SK-N-SH treated with all-trans-retinoic acid at 6 μM for 48 hours (cell line): ENCODE data around the gene SLC17A9.

ENCODE experiments used
- ATAC-seq: fragments of 200-7000 bp; cut with Tn5 transposase; 3 replicates; pipeline ENCODE4 v1.9.1; 2020; ENCODE audit warnings: mild to moderate bottlenecking, moderate library complexity
- ARNTL ChIP-seq: fragments of 450-650 bp; formaldehyde crosslinking; IDR thresholded peaks from 2 replicates; pipeline ENCODE4 v1.5.0; 2020; ENCODE audit warnings: low read depth, mild to moderate bottlenecking, moderate library complexity, borderline replicate concordance
- BACH2 ChIP-seq: fragments of 250-450 bp; sonication (Bioruptor Pico); IDR thresholded peaks from 2 replicates; pipeline ENCODE4 v1.9.0; 2021; ENCODE audit warnings: mild to moderate bottlenecking, borderline replicate concordance
- ESRRG ChIP-seq: fragments of 250-450 bp; sonication (Bioruptor Pico); IDR thresholded peaks from 2 replicates; pipeline ENCODE4 v1.6.1; 2021; ENCODE audit warnings: mild to moderate bottlenecking
- GLIS3 ChIP-seq: fragments of 250-450 bp; sonication (Bioruptor Pico); IDR thresholded peaks from 2 replicates; pipeline ENCODE4 v1.5.0; 2020; ENCODE audit warnings: mild to moderate bottlenecking, moderate library complexity
- ISL1 ChIP-seq: fragments of 250-450 bp; sonication (Bioruptor Pico); IDR thresholded peaks from 2 replicates; pipeline ENCODE4 v2.1.2; 2022; ENCODE audit warnings: mild to moderate bottlenecking, moderate library complexity
- OSR1 ChIP-seq: fragments of 250-450 bp; sonication (Bioruptor Pico); IDR thresholded peaks from 2 replicates; pipeline ENCODE4 v1.8.0; 2022; ENCODE audit warnings: moderate library complexity, mild to moderate bottlenecking, inconsistent platforms
- PPARA ChIP-seq: fragments of 250-450 bp; sonication (Bioruptor Pico); IDR thresholded peaks from 2 replicates; pipeline ENCODE4 v1.5.0; 2020; ENCODE audit warnings: mild to moderate bottlenecking, borderline replicate concordance
- RARB ChIP-seq: fragments of 250-450 bp; sonication (Bioruptor Pico); IDR thresholded peaks from 2 replicates; pipeline ENCODE4 v1.8.0; 2021; ENCODE audit warnings: mild to moderate bottlenecking, moderate library complexity
- SNAI2 ChIP-seq: fragments of 250-450 bp; sonication (Bioruptor Pico); IDR thresholded peaks from 2 replicates; pipeline ENCODE4 v1.5.0; 2020; ENCODE audit warnings: mild to moderate bottlenecking, moderate library complexity
- TCF4 ChIP-seq: fragments of 250-450 bp; sonication (Bioruptor Pico); IDR thresholded peaks from 2 replicates; pipeline ENCODE4 v1.8.0; 2021; ENCODE audit warnings: mild to moderate bottlenecking, moderate library complexity, borderline replicate concordance
- TOX ChIP-seq: fragments of 250-450 bp; sonication (Bioruptor Pico); IDR thresholded peaks from 2 replicates; pipeline ENCODE4 v1.8.0; 2021; ENCODE audit warnings: mild to moderate bottlenecking, moderate library complexity, borderline replicate concordance
- ZC3H10 ChIP-seq: fragments of 250-450 bp; sonication (Bioruptor Pico); IDR thresholded peaks from 2 replicates; pipeline ENCODE4 v1.5.1; 2021; ENCODE audit warnings: mild to moderate bottlenecking, moderate library complexity
- ZFP3 ChIP-seq: fragments of 250-450 bp; sonication (Bioruptor Pico); IDR thresholded peaks from 2 replicates; pipeline ENCODE4 v1.5.0; 2020; ENCODE audit warnings: mild to moderate bottlenecking, moderate library complexity
- ZFP30 ChIP-seq: fragments of 450-650 bp; formaldehyde crosslinking; IDR thresholded peaks from 2 replicates; pipeline ENCODE4 v1.5.0; 2022; ENCODE audit warnings: mild to moderate bottlenecking, moderate library complexity
- ZNF565 ChIP-seq: fragments of 450-650 bp; formaldehyde crosslinking; conservative IDR thresholded peaks from 2 replicates; pipeline ENCODE4 v1.5.0; 2020; ENCODE audit warnings: low read depth, mild to moderate bottlenecking, moderate library complexity
- ZNF70 ChIP-seq: fragments of 450-650 bp; formaldehyde crosslinking; IDR thresholded peaks from 2 replicates; pipeline ENCODE4 v1.5.0; 2020; ENCODE audit warnings: mild to moderate bottlenecking, moderate library complexity
- ZNF8 ChIP-seq: fragments of 450-650 bp; formaldehyde crosslinking; IDR thresholded peaks from 2 replicates; pipeline ENCODE4 v1.5.0; 2020; ENCODE audit warnings: mild to moderate bottlenecking, moderate library complexity
- TF ChIP-seq, protein P1 (sequence below): fragments of 250-450 bp; sonication (Bioruptor Pico); IDR thresholded peaks from 2 replicates; pipeline ENCODE4 v1.5.1; 2020; ENCODE audit warnings: low read depth, mild to moderate bottlenecking, moderate library complexity
- TF ChIP-seq, protein P2 (sequence below): fragments of 250-450 bp; sonication (Bioruptor Pico); IDR thresholded peaks from 2 replicates; pipeline ENCODE4 v1.5.1; 2021; ENCODE audit warnings: mild to moderate bottlenecking, moderate library complexity
- TF ChIP-seq, protein P3 (sequence below): fragments of 250-450 bp; sonication (Bioruptor Pico); IDR thresholded peaks from 2 replicates; pipeline ENCODE4 v1.8.0; 2021; ENCODE audit warnings: low read depth, mild to moderate bottlenecking, moderate library complexity, borderline replicate concordance
- TF ChIP-seq, protein P4 (sequence below): fragments of 250-450 bp; sonication (Bioruptor Pico); IDR thresholded peaks from 2 replicates; pipeline ENCODE4 v1.5.0; 2020; ENCODE audit warnings: mild to moderate bottlenecking, moderate library complexity

Gene SLC17A9

DNA sequence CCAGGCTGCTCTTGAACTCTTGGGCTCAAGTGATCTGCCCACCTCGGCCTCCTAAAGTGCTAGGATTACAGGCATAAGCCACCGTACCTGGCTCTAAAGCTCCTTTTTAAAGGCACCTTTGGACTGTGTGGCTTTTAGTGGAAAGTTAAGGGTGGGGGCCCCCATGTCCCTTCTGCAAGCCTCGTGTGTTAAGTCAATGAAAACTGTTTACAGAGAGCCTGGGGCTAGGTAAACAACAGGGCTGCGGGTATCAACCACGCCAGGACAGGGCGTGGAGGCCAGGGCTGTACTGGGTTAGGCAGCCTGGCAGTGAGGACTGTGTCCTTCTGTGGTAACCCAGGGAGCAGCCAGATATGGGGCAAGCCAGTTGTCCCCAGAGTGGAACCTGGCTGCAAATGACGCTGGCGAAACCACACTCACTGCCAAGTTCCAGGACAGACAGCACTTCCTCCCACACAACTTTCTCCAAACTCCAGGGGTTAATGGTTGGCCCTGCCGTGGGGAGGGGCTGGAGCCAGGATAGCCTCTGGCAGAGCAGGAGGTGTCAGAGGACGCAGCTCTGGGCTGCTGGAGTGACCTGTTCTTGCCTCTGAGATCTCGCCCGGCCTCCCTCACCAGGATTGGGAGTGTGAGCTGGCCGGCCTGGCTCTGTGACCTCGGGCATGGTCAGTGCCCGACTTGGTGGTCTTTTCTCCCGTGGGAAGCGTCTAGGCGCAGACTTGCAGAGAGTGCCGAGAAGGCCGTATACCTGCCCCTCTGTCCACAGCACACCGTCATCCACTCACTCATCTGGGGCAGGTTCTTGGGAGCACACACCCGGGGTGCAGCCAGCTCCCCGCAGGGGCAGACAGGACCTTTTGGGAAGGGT lies 3.2 kb downstream of the SLC17A9 start:
- no peak for ATAC-seq
- TF ChIP-seq OSR1, result no peak
- TF ChIP-seq ZNF565 (CRISPR knock-in tag), result no peak
- no peak for TF ChIP-seq ZC3H10 (CRISPR knock-in tag)
- no peak for TF ChIP-seq ARNTL (CRISPR knock-in tag)
- no peak for TF ChIP-seq ZFP3 (CRISPR knock-in tag)
- no peak for TF ChIP-seq TOX (CRISPR knock-in tag)
- no peak for TF ChIP-seq ZFP30 (CRISPR knock-in tag)
- TF ChIP-seq ISL1 (CRISPR knock-in tag), result no peak
- no peak for TF ChIP-seq SNAI2
- no peak for TF ChIP-seq BACH2
- TF ChIP-seq PPARA, result no peak
- no peak for TF ChIP-seq ZNF70 (CRISPR knock-in tag)
- TF ChIP-seq RARB, result no peak
- TF ChIP-seq TCF4 (CRISPR knock-in tag), result no peak
- no peak for TF ChIP-seq ZNF8
- TF ChIP-seq GLIS3 (CRISPR knock-in tag), result no peak

DNA sequence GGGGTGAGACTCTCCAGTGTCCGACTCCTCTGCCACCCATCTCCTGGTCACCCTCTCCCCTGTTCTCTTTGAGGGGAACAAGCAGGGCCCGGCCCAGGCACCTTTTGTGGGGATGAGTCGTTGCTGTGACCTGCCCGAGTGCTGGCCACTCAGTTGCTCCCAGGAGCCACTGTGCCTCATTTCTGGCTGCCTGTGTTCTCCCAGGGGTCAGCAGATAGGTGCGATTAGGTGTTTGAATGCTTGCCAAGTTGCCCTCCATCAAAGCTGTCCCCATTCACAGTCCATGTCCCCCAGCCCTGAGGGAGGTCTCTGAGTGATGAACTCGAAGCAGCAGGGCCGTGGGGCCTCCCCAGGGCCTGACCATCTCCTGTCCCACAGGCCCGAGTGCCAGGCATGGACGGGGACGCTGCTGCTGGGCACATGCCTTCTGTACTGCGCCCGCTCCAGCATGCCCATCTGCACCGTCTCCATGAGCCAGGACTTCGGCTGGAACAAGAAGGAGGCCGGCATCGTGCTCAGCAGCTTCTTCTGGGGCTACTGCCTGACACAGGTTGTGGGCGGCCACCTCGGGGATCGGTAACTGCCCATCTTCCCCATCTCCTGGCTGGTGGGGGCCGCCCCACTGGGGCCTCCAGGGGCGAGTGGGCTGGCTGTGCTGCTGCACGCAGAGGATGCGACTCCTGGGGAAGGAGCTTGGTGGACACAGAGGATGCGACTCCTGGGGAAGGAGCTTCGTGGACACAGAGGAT lies 4.1 kb downstream of the SLC17A9 start:
- ATAC-seq, result no peak
- TF ChIP-seq, protein P1, sequence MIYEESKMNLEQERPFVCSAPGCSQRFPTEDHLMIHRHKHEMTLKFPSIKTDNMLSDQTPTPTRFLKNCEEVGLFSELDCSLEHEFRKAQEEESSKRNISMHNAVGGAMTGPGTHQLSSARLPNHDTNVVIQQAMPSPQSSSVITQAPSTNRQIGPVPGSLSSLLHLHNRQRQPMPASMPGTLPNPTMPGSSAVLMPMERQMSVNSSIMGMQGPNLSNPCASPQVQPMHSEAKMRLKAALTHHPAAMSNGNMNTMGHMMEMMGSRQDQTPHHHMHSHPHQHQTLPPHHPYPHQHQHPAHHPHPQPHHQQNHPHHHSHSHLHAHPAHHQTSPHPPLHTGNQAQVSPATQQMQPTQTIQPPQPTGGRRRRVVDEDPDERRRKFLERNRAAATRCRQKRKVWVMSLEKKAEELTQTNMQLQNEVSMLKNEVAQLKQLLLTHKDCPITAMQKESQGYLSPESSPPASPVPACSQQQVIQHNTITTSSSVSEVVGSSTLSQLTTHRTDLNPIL (CRISPR knock-in tag), result no peak
- no peak for TF ChIP-seq ZNF565 (CRISPR knock-in tag)
- no peak for TF ChIP-seq ESRRG (CRISPR knock-in tag)
- no peak for TF ChIP-seq PPARA
- TF ChIP-seq RARB, result no peak
- TF ChIP-seq, protein P2, sequence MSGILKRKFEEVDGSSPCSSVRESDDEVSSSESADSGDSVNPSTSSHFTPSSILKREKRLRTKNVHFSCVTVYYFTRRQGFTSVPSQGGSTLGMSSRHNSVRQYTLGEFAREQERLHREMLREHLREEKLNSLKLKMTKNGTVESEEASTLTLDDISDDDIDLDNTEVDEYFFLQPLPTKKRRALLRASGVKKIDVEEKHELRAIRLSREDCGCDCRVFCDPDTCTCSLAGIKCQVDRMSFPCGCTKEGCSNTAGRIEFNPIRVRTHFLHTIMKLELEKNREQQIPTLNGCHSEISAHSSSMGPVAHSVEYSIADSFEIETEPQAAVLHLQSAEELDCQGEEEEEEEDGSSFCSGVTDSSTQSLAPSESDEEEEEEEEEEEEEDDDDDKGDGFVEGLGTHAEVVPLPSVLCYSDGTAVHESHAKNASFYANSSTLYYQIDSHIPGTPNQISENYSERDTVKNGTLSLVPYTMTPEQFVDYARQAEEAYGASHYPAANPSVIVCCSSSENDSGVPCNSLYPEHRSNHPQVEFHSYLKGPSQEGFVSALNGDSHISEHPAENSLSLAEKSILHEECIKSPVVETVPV (CRISPR knock-in tag), result no peak
- TF ChIP-seq TOX (CRISPR knock-in tag), result no peak
- TF ChIP-seq SNAI2, result no peak
- TF ChIP-seq, protein P3, sequence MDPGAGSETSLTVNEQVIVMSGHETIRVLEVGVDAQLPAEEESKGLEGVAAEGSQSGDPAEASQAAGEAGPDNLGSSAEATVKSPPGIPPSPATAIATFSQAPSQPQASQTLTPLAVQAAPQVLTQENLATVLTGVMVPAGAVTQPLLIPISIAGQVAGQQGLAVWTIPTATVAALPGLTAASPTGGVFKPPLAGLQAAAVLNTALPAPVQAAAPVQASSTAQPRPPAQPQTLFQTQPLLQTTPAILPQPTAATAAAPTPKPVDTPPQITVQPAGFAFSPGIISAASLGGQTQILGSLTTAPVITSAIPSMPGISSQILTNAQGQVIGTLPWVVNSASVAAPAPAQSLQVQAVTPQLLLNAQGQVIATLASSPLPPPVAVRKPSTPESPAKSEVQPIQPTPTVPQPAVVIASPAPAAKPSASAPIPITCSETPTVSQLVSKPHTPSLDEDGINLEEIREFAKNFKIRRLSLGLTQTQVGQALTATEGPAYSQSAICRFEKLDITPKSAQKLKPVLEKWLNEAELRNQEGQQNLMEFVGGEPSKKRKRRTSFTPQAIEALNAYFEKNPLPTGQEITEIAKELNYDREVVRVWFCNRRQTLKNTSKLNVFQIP (CRISPR knock-in tag), result no peak
- TF ChIP-seq, protein P4, sequence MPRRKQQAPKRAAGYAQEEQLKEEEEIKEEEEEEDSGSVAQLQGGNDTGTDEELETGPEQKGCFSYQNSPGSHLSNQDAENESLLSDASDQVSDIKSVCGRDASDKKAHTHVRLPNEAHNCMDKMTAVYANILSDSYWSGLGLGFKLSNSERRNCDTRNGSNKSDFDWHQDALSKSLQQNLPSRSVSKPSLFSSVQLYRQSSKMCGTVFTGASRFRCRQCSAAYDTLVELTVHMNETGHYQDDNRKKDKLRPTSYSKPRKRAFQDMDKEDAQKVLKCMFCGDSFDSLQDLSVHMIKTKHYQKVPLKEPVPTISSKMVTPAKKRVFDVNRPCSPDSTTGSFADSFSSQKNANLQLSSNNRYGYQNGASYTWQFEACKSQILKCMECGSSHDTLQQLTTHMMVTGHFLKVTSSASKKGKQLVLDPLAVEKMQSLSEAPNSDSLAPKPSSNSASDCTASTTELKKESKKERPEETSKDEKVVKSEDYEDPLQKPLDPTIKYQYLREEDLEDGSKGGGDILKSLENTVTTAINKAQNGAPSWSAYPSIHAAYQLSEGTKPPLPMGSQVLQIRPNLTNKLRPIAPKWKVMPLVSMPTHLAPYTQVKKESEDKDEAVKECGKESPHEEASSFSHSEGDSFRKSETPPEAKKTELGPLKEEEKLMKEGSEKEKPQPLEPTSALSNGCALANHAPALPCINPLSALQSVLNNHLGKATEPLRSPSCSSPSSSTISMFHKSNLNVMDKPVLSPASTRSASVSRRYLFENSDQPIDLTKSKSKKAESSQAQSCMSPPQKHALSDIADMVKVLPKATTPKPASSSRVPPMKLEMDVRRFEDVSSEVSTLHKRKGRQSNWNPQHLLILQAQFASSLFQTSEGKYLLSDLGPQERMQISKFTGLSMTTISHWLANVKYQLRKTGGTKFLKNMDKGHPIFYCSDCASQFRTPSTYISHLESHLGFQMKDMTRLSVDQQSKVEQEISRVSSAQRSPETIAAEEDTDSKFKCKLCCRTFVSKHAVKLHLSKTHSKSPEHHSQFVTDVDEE (CRISPR knock-in tag), result no peak
- no peak for TF ChIP-seq OSR1
- no peak for TF ChIP-seq GLIS3 (CRISPR knock-in tag)
- TF ChIP-seq, all 23 proteins: peak for 0
